ENCODE measurements around the gene ST14.
"Not testable (repeated sequence)": the region's sequence is repeated elsewhere in the genome, so short reads cannot be mapped to it uniquely, and the experiment has no call there.

The ST14 gene

DNA sequence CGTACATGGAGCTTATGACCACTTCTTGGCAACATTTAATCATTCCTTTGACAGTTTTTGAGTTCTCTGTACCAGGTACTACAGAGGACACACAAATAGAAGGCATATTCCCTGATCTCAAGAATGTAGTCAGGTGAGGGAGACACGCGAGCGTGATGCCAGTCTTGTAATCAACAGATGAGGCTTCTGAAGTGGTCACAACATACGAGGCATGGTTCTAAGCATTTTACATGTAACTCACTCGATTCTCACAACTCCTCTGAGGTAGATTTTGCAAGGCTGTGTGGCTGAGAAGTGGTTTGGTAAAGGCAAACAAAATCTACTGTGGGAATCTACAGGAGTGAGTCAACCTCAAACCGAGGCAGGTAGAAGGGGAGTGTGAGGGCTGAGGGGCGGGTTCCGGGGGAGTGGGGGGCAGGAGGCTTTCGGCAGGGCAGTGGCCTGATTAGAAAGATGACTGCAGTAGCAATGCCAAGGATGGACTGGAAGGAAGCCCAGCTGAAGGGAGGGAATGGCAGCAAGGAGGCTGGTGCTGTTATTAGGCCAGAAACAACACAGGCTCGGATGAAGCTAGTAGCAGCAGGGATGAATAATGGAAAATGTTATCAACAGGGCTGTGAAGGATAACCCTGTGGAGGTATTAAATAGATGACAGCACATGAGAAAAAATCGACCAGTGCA, 63.8 kb downstream of the ST14 start:
- TF ChIP-seq, protein P1, sequence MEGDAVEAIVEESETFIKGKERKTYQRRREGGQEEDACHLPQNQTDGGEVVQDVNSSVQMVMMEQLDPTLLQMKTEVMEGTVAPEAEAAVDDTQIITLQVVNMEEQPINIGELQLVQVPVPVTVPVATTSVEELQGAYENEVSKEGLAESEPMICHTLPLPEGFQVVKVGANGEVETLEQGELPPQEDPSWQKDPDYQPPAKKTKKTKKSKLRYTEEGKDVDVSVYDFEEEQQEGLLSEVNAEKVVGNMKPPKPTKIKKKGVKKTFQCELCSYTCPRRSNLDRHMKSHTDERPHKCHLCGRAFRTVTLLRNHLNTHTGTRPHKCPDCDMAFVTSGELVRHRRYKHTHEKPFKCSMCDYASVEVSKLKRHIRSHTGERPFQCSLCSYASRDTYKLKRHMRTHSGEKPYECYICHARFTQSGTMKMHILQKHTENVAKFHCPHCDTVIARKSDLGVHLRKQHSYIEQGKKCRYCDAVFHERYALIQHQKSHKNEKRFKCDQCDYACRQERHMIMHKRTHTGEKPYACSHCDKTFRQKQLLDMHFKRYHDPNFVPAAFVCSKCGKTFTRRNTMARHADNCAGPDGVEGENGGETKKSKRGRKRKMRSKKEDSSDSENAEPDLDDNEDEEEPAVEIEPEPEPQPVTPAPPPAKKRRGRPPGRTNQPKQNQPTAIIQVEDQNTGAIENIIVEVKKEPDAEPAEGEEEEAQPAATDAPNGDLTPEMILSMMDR (IDR thresholded peaks at IDR 0.05; ENCODE audit: extremely low read depth, missing control alignments): no peak
- DNase-seq (ENCODE audit: low spot score): no peak

DNA sequence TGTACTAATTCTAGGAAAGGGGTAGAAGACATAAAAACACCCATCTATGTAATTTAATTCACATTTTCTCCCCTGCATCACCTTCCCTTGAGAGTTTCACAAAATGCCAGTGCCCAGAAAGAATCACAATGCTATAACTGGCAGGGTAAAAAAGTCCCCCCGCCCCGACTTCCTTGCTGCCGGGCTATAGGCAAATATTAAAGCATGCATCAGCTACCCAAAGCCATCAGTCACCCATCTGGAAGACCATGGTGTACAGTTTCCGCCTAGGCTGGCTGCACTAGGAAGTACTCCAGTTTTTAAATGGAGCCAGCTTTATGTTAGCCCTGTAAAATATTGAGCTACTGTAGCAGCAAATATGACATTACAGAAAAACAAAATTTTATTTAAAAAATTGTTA, 67.8 kb downstream of the ST14 start:
- TF ChIP-seq, protein P1 (IDR thresholded peaks at IDR 0.05; ENCODE audit: extremely low read depth, missing control alignments): no peak
- no peak for DNase-seq (ENCODE audit: low spot score)

- DNase-seq (ENCODE audit: low spot score): not testable (repeated sequence)
Measured at GRCh38 chr11:130233486-130233885, 73.9 kb downstream of the ST14 start.

DNA sequence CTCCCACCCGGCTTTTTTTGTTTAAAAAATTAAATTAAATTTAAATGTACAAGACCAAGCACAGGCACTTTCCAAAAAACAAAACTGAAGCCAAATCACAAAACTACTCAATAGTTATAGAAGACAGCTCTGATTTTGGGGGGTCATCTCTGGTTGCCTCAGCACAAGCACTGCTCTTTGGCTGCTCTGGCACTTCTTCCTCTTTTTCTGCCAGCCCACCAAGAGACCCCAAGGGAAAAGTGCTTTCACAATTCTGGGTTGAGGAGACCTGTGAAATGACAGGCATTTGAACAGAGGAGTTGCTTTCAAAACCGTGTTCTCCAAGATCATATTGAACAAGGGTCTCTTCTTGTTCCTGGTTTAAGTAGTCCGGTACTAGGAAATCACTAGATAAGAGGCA, 74.3 kb downstream of the ST14 start:
- DNase-seq (ENCODE audit: low spot score): not testable (repeated sequence)

- no peak for DNase-seq (ENCODE audit: low spot score)
- TF ChIP-seq, protein P1 (IDR thresholded peaks at IDR 0.05; ENCODE audit: extremely low read depth, missing control alignments): no peak
Measured at GRCh38 chr11:130234315-130234714, 74.7 kb downstream of the ST14 start.

DNA sequence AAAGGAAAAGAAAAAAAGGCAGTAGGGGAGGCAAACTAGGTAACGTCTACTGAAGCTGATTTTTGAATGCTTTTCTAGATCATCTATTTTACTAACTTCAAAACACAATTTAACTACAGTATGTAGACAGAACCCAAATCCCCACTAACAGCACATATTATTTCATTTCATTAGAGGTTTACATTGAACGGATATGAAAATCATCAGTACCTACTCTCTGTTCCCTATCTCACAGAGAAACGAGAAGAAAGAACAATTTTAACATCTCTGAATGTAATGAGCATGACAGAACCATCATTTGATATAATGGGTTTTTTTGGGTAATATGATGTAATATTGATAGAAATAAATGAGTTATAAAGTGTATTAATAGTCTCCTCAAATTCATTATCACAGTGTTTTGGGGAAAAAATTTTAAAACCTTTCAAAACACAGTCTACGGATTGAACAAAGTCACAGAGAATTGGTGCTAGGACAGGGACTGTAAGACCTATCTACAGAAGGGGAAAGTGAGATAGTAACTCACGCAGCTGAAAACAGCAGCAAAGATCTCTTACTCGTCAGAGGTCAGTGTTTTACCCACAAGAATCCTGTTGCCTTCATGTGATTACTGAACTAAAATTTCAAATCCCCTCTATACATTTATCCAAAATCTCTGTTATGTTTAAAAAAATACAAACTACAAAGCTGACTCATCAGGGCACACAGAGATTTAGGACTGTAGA, 77.9 kb downstream of the ST14 start:
- TF ChIP-seq, protein P1 (IDR thresholded peaks at IDR 0.05; ENCODE audit: extremely low read depth, missing control alignments): no peak
- no peak for DNase-seq (ENCODE audit: low spot score)

DNA sequence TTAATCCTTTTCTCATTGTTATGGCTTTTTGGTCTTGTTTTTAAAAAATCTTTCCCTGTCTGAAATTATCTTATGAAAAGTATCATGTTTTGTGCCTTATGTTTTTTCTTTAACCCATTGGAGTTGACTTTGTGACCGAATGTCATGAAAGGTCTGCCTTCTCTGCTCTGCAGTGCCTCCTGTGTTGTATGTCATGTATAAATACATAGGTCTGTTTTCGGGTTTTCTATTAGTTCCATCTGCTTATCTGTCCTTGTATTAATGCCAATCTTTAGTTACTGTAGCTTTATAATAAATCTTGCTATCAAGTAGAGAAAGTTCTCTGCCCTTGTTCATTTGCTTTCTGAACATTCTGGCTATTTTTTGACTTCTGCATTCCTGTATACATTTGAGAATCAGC, 82.1 kb downstream of the ST14 start:
- DNase-seq (ENCODE audit: low spot score): no peak
- TF ChIP-seq, protein P1 (IDR thresholded peaks at IDR 0.05; ENCODE audit: extremely low read depth, missing control alignments): no peak

- peak; percentile 42 for DNase-seq (ENCODE audit: low spot score)
- TF ChIP-seq, protein P1 (IDR thresholded peaks at IDR 0.05; ENCODE audit: extremely low read depth, missing control alignments): no peak
Measured at GRCh38 chr11:130243816-130244215, 84.2 kb downstream of the ST14 start.

All from GM20000 (cell line).